HG03060 (cell line): Measurements from ENCODE around the gene PDE4D.
"Not testable (repeated sequence)": the region's sequence is repeated elsewhere in the genome, so short reads cannot be mapped to it uniquely, and the experiment has no call there.

ENCODE experiments used
- ATAC-seq: cut with Tn5 transposase; IDR thresholded peaks from one replicate; pipeline ENCODE4 v1.9.1; 2021; ENCODE audit warnings: low read depth, moderate number of reproducible peaks; ENCODE audit not compliant: unreplicated experiment

PDE4D gene

GRCh38 chr5:59800347-59800893, 93.1 kb downstream of the PDE4D start:
- ATAC-seq = no peak

GRCh38 chr5:59799668-59800346, 93.7 kb downstream of the PDE4D start:
- no peak for ATAC-seq

GRCh38 chr5:59798862-59799667, 94.5 kb downstream of the PDE4D start:
- no peak for ATAC-seq

- ATAC-seq = no peak
Measured at GRCh38 chr5:59795141-59795540, 98.4 kb downstream of the PDE4D start.

- no peak for ATAC-seq
Measured at GRCh38 chr5:59792983-59793585, 100.4 kb downstream of the PDE4D start.

- ATAC-seq = no peak
Measured at GRCh38 chr5:59791617-59792016, 101.9 kb downstream of the PDE4D start.

GRCh38 chr5:59790776-59791475, 102.6 kb downstream of the PDE4D start:
- ATAC-seq = no peak

GRCh38 chr5:59790376-59790775, 103.2 kb downstream of the PDE4D start:
- ATAC-seq = no peak

- no peak for ATAC-seq
Measured at GRCh38 chr5:59789894-59790293, 103.6 kb downstream of the PDE4D start.

GRCh38 chr5:59789197-59789596, 104.3 kb downstream of the PDE4D start:
- no peak for ATAC-seq

GRCh38 chr5:59786334-59786805, 107.2 kb downstream of the PDE4D start:
- ATAC-seq = no peak

GRCh38 chr5:59785676-59786333, 107.7 kb downstream of the PDE4D start:
- no peak for ATAC-seq

GRCh38 chr5:59784708-59785107, 108.8 kb downstream of the PDE4D start:
- not testable (repeated sequence) for ATAC-seq

- ATAC-seq = no peak
Measured at GRCh38 chr5:59783264-59783663, 110.3 kb downstream of the PDE4D start.

- no peak for ATAC-seq
Measured at GRCh38 chr5:59782856-59783255, 110.7 kb downstream of the PDE4D start.

GRCh38 chr5:59779453-59779852, 114.1 kb downstream of the PDE4D start:
- ATAC-seq = no peak

GRCh38 chr5:59777028-59777427, 116.5 kb downstream of the PDE4D start:
- ATAC-seq = no peak

- ATAC-seq = no peak
Measured at GRCh38 chr5:59773294-59773693, 120.2 kb downstream of the PDE4D start.

- no peak for ATAC-seq
Measured at GRCh38 chr5:59772757-59773156, 120.8 kb downstream of the PDE4D start.

GRCh38 chr5:59772206-59772605, 121.3 kb downstream of the PDE4D start:
- ATAC-seq = no peak
